ENCODE results near the gene TWSG1. TPM values are rescaled to one million over a fixed set of nuclear protein-coding genes. Genes with fewer than 3 reads are reported as not detected.
"Not testable (repeated sequence)": the region's sequence is repeated elsewhere in the genome, so short reads cannot be mapped to it uniquely, and the experiment has no call there.

TWSG1 gene
- total and polyA plus RNA-seq, 4 donors, result 11.8 to 55.8 (median 21.6) TPM

GRCh38 chr18:9429662-9429993 lies 95.1 kb downstream of the TWSG1 start:
- Histone ChIP-seq H3K9me3 (ENCODE audit: control insufficient read depth in 4 of 4, insufficient read depth in 3 of 4, low read length in 3 of 4) (no peaks in the 10 kb centered on the region), H3K4me1 (ENCODE audit: control insufficient read depth in 5 of 5, insufficient read depth in 5 of 5, low read length in 5 of 5) (peaks cover 0 to 31% (median 7%) of the 10 kb centered on the region in 5 donors), H3K27ac (ENCODE audit: low read depth in 1 of 2, low read length in 1 of 2) (no peak overlapping the region), H3K4me3 (no peak overlapping the region), H3K27me3 (ENCODE audit: control insufficient read depth in 3 of 3, insufficient read depth in 3 of 3, low read length in 2 of 3) (no peaks in the 10 kb centered on the region), H3K36me3 (ENCODE audit: control insufficient read depth in 4 of 4, insufficient read depth in 4 of 4, low read length in 4 of 4) (no peaks in the 10 kb centered on the region), H3K9ac (ENCODE audit: insufficient read depth in 1 of 2, low read length in 2 of 2) (no peak overlapping the region)
- ATAC-seq (ENCODE audit: insufficient read depth, low FRiP score) (no peak), DNase-seq (peak in 1 of 3 donors; percentile 27)
- TF ChIP-seq CTCF (IDR thresholded peaks at IDR 0.05; ENCODE audit: control extremely low read depth, extremely low read depth), result no peak
- WGBS, 2 donors, result 47 to 67% methylated on average over 3 of the region's 3 CpGs

- DNase-seq; H3K9me3 ChIP-seq (ENCODE audit: control insufficient read depth in 4 of 4, insufficient read depth in 3 of 4, low read length in 3 of 4); ATAC-seq (ENCODE audit: insufficient read depth, low FRiP score); H3K27ac ChIP-seq (ENCODE audit: low read depth in 1 of 2, low read length in 1 of 2); H3K27me3 ChIP-seq (ENCODE audit: control insufficient read depth in 3 of 3, insufficient read depth in 3 of 3, low read length in 2 of 3); H3K4me3 ChIP-seq; H3K9ac ChIP-seq (ENCODE audit: insufficient read depth in 1 of 2, low read length in 2 of 2); H3K36me3 ChIP-seq (ENCODE audit: control insufficient read depth in 4 of 4, insufficient read depth in 4 of 4, low read length in 4 of 4): not testable (repeated sequence)
- H3K4me1 ChIP-seq (ENCODE audit: control insufficient read depth in 5 of 5, insufficient read depth in 5 of 5, low read length in 5 of 5), result peaks cover 0 to 31% (median 7%) of the 10 kb centered on the region in 5 donors
- WGBS, 2 donors, result 91 to 95% methylated on average over 22 of the region's 22 CpGs
Observed at GRCh38 chr18:9430315-9430714, 95.7 kb downstream of the TWSG1 start.

GRCh38 chr18:9431296-9431695 lies 96.7 kb downstream of the TWSG1 start:
- 91 to 96% methylated on average over 6 of the region's 6 CpGs for WGBS, 2 donors
- Histone ChIP-seq H3K27me3 (ENCODE audit: control insufficient read depth in 3 of 3, insufficient read depth in 3 of 3, low read length in 2 of 3) (no peaks in the 10 kb centered on the region), H3K27ac (ENCODE audit: low read depth in 1 of 2, low read length in 1 of 2) (no peak overlapping the region), H3K36me3 (ENCODE audit: control insufficient read depth in 4 of 4, insufficient read depth in 4 of 4, low read length in 4 of 4) (no peaks in the 10 kb centered on the region), H3K9ac (ENCODE audit: insufficient read depth in 1 of 2, low read length in 2 of 2) (no peak overlapping the region), H3K4me1 (ENCODE audit: control insufficient read depth in 5 of 5, insufficient read depth in 5 of 5, low read length in 5 of 5) (peaks cover 0 to 36% (median 7%) of the 10 kb centered on the region in 5 donors), H3K4me3 (no peak overlapping the region), H3K9me3 (ENCODE audit: control insufficient read depth in 4 of 4, insufficient read depth in 3 of 4, low read length in 3 of 4) (no peaks in the 10 kb centered on the region)
- DNase-seq, result no peak
- ATAC-seq (ENCODE audit: insufficient read depth, low FRiP score), result no peak
- no peak for TF ChIP-seq CTCF (IDR thresholded peaks at IDR 0.05; ENCODE audit: control extremely low read depth, extremely low read depth)

- H3K36me3 ChIP-seq (ENCODE audit: control insufficient read depth in 4 of 4, insufficient read depth in 4 of 4, low read length in 4 of 4); H3K27me3 ChIP-seq (ENCODE audit: control insufficient read depth in 3 of 3, insufficient read depth in 3 of 3, low read length in 2 of 3); H3K9me3 ChIP-seq (ENCODE audit: control insufficient read depth in 4 of 4, insufficient read depth in 3 of 4, low read length in 3 of 4); ATAC-seq (ENCODE audit: insufficient read depth, low FRiP score); H3K27ac ChIP-seq (ENCODE audit: low read depth in 1 of 2, low read length in 1 of 2); H3K4me3 ChIP-seq; H3K9ac ChIP-seq (ENCODE audit: insufficient read depth in 1 of 2, low read length in 2 of 2): not testable (repeated sequence)
- WGBS, 2 donors, result 81 to 89% methylated on average over 10 of the region's 10 CpGs
- H3K4me1 ChIP-seq (ENCODE audit: control insufficient read depth in 5 of 5, insufficient read depth in 5 of 5, low read length in 5 of 5), result peaks cover 0 to 47% (median 7%) of the 10 kb centered on the region in 5 donors
- DNase-seq, result peak in 1 of 3 donors; percentile 27
Observed at GRCh38 chr18:9433122-9433521, 98.5 kb downstream of the TWSG1 start.

All from lung (tissue), 12 donors.